Activated T-cell treated with anti-CD3 and anti-CD28 coated beads, Interleukin-2, amount 50 U/mL, for 1 hour (primary cell): ENCODE measurements around the gene DOK5.
"Not testable (repeated sequence)": the region's sequence is repeated elsewhere in the genome, so short reads cannot be mapped to it uniquely, and the experiment has no call there.

ENCODE experiments used
- DNase-seq: peaks from one replicate; pipeline ENCODE4 v3.0.0-alpha.2; 2020

Gene DOK5

DNA sequence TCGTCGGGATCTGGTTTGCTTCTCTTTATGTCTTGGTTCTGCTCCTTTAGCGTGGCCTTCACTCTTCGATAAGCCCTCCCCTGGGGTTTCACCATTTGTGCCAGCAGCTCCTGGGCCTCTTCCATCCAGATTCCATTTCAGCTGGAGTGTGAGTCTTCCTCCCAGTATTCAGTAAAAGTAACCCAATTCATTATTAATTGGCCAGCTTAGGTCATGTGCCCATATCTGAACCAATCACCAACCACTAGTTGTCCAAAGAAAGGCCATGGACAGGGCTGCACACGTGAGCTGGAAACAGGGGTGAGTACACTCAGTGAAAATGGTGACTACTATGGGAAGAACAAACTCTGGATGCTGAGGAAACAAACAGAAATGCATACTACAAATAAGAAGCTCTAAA, 2.8 kb upstream of the DOK5 start:
- no peak for DNase-seq

GRCh38 chr20:54473340-54473739, 2.1 kb upstream of the DOK5 start:
- no peak for DNase-seq

DNA sequence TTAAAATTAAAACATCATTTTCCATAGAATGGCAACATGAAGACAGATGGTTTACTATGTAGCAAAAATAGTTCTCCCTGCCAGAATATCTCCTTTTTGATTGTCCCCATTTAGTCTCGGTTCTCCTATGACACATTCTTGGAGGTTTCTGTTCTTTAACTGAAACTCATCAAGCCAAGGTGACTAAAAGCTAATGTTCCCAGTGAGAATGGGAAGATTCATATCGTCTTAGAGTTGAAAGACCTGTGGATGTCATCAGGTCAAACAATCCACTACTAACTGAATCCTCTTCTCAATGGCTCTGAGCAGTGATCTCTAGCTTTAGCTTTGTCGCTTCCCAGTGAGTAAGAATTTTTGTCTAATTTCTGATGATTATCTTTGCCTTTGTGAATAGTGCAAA, 1.3 kb upstream of the DOK5 start:
- no peak for DNase-seq

DNA sequence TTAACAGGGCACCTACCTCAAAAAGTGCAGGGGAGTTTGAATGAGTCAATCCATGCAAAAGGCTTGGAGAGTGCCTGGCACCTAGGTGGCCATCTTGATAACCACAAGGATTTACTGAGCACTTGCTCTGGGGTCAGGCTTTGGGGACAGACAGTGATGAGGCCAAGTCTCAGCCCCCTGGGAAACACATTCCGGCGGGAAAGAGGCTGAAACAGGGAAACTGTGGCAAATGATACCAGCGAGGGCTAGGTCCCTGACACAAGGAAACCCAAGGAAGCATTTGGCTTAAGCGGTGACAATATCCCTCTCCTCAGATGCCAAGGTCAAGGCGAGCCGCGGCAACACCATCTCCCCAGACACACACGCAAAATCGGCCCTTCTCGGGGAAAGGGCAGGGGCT, 527 bp upstream of the DOK5 start:
- DNase-seq = no peak

- DNase-seq = no peak
Observed at GRCh38 chr20:54476169-54477009, 996 bp downstream of the DOK5 start.

DNA sequence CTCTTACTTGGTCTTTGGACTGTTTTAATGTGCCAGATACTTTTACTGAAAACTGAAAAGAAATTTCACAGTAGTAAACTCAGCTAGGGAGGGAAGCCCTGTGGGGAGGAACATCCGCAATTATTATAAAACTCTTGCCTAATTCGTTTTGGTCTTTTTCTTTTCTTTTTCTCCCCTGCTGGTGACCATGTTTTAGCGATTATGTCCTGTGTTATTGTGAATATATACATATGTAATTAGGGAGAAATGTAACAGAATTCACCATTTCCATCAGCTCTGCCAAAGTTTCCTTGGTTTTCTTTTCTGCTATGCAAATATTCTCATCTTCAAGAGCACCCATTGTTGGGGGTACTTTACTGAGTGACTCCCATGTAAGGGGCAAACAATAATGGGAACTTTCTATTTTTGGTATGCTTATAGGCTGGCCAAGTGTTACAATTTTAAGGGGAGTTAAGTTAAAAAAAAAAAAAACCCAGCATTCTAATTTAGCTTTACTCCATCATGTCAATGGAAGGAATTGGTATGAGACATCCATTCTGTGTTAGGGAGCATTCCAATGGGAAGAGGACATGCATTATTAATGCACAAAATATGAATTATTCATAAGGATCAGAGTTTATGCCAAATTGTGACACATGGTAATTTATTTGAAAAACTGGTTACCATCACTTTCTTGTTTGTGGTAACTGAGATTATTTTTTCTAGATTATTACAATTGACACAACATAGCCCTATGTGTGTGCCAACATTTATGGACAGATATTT, 2.0 kb downstream of the DOK5 start:
- no peak for DNase-seq

GRCh38 chr20:54479138-54479906, 3.9 kb downstream of the DOK5 start:
- no peak for DNase-seq

GRCh38 chr20:54479937-54480336, 4.5 kb downstream of the DOK5 start:
- not testable (repeated sequence) for DNase-seq

GRCh38 chr20:54481442-54481841, 6.0 kb downstream of the DOK5 start:
- no peak for DNase-seq

DNA sequence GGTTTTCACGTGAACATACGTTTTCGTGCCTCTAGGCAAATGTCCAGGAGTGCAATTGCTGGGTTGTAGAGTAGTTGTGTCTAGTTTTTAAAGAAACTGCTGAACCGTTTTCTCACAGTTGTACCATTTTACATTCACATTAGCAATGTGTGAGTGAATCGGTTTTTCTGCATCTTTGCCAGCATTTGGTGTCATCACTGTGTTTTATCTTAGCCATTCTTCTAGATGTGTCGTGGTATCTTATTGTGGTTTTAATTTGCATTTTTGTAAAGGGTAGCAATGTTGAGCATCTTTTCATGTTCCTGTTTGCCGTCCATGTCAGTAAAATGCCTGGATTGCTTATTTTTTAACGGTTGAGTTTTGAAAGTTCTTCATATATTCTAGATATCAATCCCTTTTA, 10.2 kb downstream of the DOK5 start:
- DNase-seq = no peak

DNA sequence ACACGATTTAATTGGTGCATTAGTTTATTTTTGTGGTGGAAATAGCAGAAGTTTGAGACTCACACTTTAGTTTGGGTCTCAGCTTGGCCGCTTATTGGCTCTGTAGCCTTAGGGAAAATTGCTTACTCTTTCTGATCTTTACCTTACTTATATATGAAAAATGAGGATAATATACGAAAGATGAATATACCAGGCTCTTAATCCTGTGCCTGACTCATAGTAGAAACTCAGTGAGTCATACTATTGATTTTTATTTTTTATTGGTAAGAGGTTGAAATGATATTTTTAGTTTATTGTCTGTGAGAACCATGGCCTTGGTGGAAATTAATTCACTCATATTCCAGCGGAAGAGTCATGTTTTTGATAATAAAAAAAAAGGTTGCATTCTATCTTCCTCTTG, 11.2 kb downstream of the DOK5 start:
- no peak for DNase-seq

DNA sequence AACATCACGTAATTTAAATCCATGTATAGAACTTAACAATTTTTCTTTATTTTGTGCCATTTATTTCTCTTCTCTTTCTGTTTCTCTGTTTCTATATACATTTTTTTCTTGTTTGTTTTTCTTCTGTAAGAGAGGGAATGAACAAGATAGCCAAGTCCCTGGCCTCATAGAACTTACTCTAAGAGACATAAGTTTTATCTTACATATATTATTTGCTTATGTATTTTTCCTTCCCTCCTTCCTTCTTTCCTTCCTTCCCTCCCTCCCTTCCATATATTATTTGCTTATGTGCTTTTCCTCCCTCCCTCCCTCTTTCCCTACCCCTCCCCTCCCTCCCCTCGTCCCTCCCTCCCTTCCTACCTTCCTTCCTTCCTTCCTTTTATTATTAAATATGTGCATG, 13.0 kb downstream of the DOK5 start:
- no peak for DNase-seq

DNA sequence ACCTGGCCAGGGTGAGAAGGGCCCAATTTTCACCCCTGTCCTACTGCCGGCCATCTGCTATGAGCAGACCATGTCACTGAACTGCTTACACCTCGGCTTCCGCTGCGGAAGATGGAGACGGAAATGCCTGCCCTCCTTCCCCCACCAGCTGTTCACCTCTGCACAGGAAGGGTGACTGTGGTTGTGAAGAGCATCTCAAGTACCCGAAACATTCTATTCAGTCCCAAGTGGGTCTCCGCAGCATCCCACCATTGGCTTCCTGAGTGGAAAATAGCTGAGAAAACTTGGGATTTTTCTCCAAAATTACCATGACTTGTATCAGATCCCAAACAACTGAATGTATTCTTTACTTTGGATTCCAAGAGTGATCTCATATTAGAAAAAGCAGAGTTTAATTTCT, 16.1 kb downstream of the DOK5 start:
- no peak for DNase-seq

DNA sequence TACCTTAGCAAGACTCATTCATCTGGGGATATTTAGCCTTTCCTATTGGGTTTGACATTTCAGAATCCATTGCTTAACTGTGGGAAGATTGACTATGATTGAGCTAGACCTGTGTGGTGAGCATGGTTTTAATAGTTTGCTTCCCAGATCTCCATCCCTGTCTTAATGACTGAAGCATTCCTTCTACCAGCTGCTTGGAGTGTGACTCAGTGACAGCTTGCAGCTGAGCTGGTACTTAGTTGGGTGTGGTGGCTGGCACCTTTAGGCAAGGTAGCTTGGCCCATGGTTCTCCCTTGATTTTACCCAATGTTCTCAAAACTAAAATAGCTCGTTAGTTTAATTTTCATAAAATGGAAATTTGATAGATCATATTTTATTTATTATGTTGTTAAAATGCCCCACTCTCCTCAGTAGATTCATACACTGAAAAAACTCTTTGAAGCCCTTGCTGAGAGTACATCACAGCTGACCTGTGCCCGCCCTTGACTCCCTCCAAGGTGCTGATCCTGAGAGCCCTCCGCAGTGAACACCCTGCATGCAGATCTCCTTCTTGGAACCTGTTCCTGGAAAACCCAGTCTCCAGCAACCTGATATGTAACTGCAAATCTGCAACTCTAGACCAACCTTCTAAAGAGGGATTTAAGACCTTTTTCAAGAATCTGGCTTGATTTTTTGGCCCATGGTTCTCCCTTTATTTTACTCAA, 19.1 kb downstream of the DOK5 start:
- DNase-seq = no peak

DNA sequence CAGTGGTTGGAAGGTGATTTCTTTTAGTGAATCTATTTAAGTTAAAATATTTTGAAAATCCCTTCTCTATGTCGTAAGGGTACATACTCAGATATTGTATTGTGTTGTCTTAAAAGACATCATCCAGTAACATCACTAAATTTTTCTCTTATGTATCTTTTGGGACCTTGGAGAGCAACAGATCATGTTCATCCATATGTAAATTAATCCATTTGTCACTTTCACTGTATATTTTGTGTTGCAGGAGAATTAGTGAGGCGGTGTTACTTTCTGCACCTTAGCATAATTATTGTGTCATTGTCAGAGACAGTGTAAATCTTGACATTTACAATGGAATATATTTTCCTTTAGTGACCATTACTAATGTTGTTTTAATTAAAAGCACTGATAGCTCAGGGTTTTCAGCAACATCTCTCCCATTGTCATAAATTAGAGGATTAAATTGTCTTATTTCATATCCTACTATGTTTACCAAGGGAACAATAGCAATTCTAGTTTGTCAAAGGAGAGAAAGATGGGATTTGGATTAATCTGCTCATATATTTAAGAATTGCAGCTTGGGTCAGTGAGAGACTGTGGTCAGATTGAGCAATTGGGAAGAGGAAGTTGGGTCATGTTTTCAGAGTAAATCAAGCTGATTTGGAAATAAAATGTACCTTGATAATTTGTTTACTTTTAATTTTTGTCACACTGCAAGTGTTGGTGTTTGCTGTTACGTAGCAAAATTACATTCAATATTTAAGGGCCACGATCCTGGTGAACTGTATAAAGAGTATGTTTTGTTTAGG, 22.7 kb downstream of the DOK5 start:
- DNase-seq = no peak

DNA sequence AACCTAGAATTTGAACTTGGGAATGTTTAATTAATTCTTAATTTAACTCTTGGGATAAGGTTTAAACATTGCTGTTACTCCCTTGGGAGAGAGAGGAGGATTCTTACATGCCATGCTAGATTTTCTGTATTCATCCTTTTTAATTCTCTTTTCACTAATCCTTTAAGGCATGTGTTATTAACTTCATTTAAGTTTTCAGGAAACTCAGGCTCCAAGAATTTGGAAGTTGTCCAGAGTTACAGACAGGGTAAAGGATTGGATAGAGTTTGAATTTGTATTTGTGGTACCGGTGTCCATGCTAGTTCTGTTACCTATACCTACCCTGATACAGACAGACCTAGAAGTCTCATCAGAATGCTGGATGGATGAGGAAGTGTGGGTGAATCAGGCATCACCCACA, 23.7 kb downstream of the DOK5 start:
- no peak for DNase-seq

- DNase-seq = no peak
Observed at GRCh38 chr20:54502179-54502578, 26.8 kb downstream of the DOK5 start.

GRCh38 chr20:54506643-54507042, 31.2 kb downstream of the DOK5 start:
- no peak for DNase-seq

- DNase-seq = no peak
Observed at GRCh38 chr20:54510541-54511129, 35.2 kb downstream of the DOK5 start.

DNA sequence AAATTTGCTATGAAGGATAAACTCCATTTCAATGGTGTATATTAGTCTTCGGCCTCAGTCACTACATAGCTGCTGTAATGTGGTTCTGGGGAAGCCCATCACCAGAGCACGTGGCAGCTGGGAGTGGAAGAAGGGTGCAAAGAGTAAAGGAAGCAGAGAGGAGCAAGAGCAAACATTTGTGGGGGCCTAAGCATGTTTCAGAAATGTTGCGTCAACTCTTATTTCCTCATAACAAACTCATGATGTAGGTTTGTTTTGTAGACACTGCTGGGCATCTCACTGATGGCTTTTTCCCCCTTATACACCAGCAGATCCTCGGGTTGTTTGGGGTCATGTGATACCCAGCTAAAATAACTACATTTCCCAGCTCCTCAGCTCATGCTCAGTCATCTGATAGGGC, 37.3 kb downstream of the DOK5 start:
- no peak for DNase-seq

GRCh38 chr20:54514028-54514607, 38.7 kb downstream of the DOK5 start:
- DNase-seq = no peak
